Activated CD8-positive, alpha-beta T cell treated with anti-CD3 and anti-CD28 coated beads, Interleukin-2, amount 10 ng/mL, durations not matched to agents 7 days and 5 days (primary cell): ENCODE measurements around the gene RRAS. TPM values are rescaled to one million over a fixed set of nuclear protein-coding genes. Genes with fewer than 3 reads are reported as not detected.

Experiments
- ATAC-seq: fragments of 150-1000 bp; cut with Tn5 transposase; one replicate; pipeline ENCODE4 v1.10.0; 2021; ENCODE audit warnings: moderate library complexity
- CTCF ChIA-PET: fragments of 350-600 bp; sonication (Branson Sonifier 250); formaldehyde crosslinking; loops from one replicate; lab custom pipeline; 2021; ENCODE audit warnings: antibody characterized with exemption; lab: Charles Lee
- POLR2A ChIA-PET: fragments of 350-600 bp; sonication (Branson Sonifier 250); formaldehyde crosslinking; loops from one replicate; lab custom pipeline; 2021; ENCODE audit warnings: antibody characterized with exemption; lab: Charles Lee
- DNase-seq: peaks from one replicate; pipeline ENCODE4 v3.0.0-alpha.2; 2020
- H3K27ac Mint-ChIP-seq: one replicate; pipeline ENCODE4 v1.8.0; 2021; ENCODE audit warnings: mild to moderate bottlenecking, mixed read lengths
- H3K27me3 Mint-ChIP-seq: one replicate; pipeline ENCODE4 v1.8.0; 2021; ENCODE audit warnings: low read depth, mixed read lengths
- H3K36me3 Mint-ChIP-seq: one replicate; pipeline ENCODE4 v1.8.0; 2021; ENCODE audit warnings: low read depth, mixed read lengths
- H3K4me1 Mint-ChIP-seq: one replicate; pipeline ENCODE4 v1.8.0; 2021; ENCODE audit warnings: low read depth, mixed read lengths
- H3K4me3 Mint-ChIP-seq: one replicate; pipeline ENCODE4 v1.8.0; 2021; ENCODE audit warnings: mild to moderate bottlenecking, mixed read lengths
- H3K9me3 Mint-ChIP-seq: one replicate; pipeline ENCODE4 v1.8.0; 2022; ENCODE audit warnings: mixed read lengths; ENCODE audit not compliant: insufficient read depth
- total RNA-seq, 2 experiments: library from RNA; stranded (reverse); gene quantifications; one replicate each; pipeline ENCODE4 v1.2.3, GENCODE V29; 2021

RRAS gene
- total RNA-seq, 2 experiments from 2014 or later: 8.1 to 8.4 TPM

GRCh38 chr19:49676136-49676783 is 36.3 kb upstream of the RRAS start:
- peak overlapping the region; percentile 97 for H3K4me3 Mint-ChIP-seq
- no peak for ATAC-seq
- peaks cover 39% of the 10 kb centered on the region for H3K4me1 Mint-ChIP-seq
- H3K27me3 Mint-ChIP-seq: no peaks in the 10 kb centered on the region
- CTCF ChIA-PET: interaction anchor here (0.6 to 4.9 kb wide), 20 partner anchors 9 to 1465 kb away, joined by 3 to 45 read pairs (median 5); partner anchors contain the start of genes BCL2L12, IRF3, NOSIP and PRR12
- DNase-seq: peak; percentile 81
- peaks cover 15% of the 10 kb centered on the region for H3K36me3 Mint-ChIP-seq
- H3K9me3 Mint-ChIP-seq: no peaks in the 10 kb centered on the region
- peak overlapping the region; percentile 100 for H3K27ac Mint-ChIP-seq
- POLR2A ChIA-PET: interaction anchor here (0.6 to 4.4 kb wide), 10 partner anchors 12 to 343 kb away, joined by 3 to 24 read pairs (median 6); partner anchors contain the start of genes BCL2L12, IRF3, NOSIP and PRR12

GRCh38 chr19:49672131-49672919 is 32.4 kb upstream of the RRAS start:
- no peaks in the 10 kb centered on the region for H3K27me3 Mint-ChIP-seq
- peak overlapping the region; percentile 16 for H3K27ac Mint-ChIP-seq
- ATAC-seq (no peak), DNase-seq (peak; percentile 81)
- no peaks in the 10 kb centered on the region for H3K9me3 Mint-ChIP-seq
- ChIA-PET POLR2A (interaction anchor here (0.8 to 1.4 kb wide), 2 partner anchors 95 to 168 kb away, joined by 3 read pairs; partner anchors contain the start of gene AP2A1), CTCF (interaction anchor here (0.7 to 3.2 kb wide), 15 partner anchors 9 to 169 kb away, joined by 3 to 17 read pairs (median 4); partner anchors contain the start of genes NOSIP and RRAS)
- no peak overlapping the region for H3K4me3 Mint-ChIP-seq
- peaks cover 21% of the 10 kb centered on the region for H3K36me3 Mint-ChIP-seq
- H3K4me1 Mint-ChIP-seq: peaks cover 17% of the 10 kb centered on the region

- peaks cover 25% of the 10 kb centered on the region for H3K4me1 Mint-ChIP-seq
- DNase-seq (no peak), ATAC-seq (no peak)
- H3K36me3 Mint-ChIP-seq: peaks cover 28% of the 10 kb centered on the region
- ChIA-PET CTCF (no interaction called here), POLR2A (interaction anchor here (0.5 kb wide), 1 partner anchor 122 kb away, joined by 4 read pairs; no protein-coding TSS in a partner anchor)
- no peaks in the 10 kb centered on the region for H3K27me3 Mint-ChIP-seq
- H3K27ac Mint-ChIP-seq: no peak overlapping the region
- no peaks in the 10 kb centered on the region for H3K9me3 Mint-ChIP-seq
- no peak overlapping the region for H3K4me3 Mint-ChIP-seq
Observed at GRCh38 chr19:49669516-49669915, 29.6 kb upstream of the RRAS start.

GRCh38 chr19:49667473-49667872 is 27.5 kb upstream of the RRAS start:
- peak overlapping the region; percentile 92 for H3K27ac Mint-ChIP-seq
- ATAC-seq: no peak
- CTCF ChIA-PET: interaction anchor here (1.2 to 1.4 kb wide), 2 partner anchors 9 to 13 kb away, joined by 4 to 5 read pairs; no protein-coding TSS in a partner anchor

GRCh38 chr19:49666120-49666444 is 26.1 kb upstream of the RRAS start:
- CTCF ChIA-PET: interaction anchor here (1.7 to 3.2 kb wide), 2 partner anchors 11 to 15 kb away, joined by 5 to 33 read pairs; partner anchors contain the start of gene PRMT1
- ATAC-seq (no peak), DNase-seq (no peak)
- peaks cover 35% of the 10 kb centered on the region for H3K4me1 Mint-ChIP-seq
- H3K36me3 Mint-ChIP-seq: peaks cover 49% of the 10 kb centered on the region
- H3K4me3 Mint-ChIP-seq: peak overlapping the region; percentile 94
- POLR2A ChIA-PET: interaction anchor here (0.8 to 4.3 kb wide), 6 partner anchors 10 to 86 kb away, joined by 3 to 38 read pairs (median 5); partner anchors contain the start of genes NOSIP, PRMT1, PRRG2 and RRAS
- H3K27ac Mint-ChIP-seq: peak overlapping the region; percentile 92
- H3K9me3 Mint-ChIP-seq: no peaks in the 10 kb centered on the region
- no peaks in the 10 kb centered on the region for H3K27me3 Mint-ChIP-seq

More at GRCh38 chr19:49667473-49667872, 27.5 kb upstream of the RRAS start:
- Mint-ChIP-seq H3K9me3 (no peaks in the 10 kb centered on the region), H3K27me3 (no peaks in the 10 kb centered on the region), H3K4me3 (peak overlapping the region; percentile 94), H3K36me3 (peaks cover 40% of the 10 kb centered on the region), H3K4me1 (peaks cover 42% of the 10 kb centered on the region)
- POLR2A ChIA-PET: interaction anchor here (4.3 kb wide), 1 partner anchor 26 kb away, joined by 38 read pairs; the partner anchor contains the start of genes RRAS and SCAF1
- no peak for DNase-seq

- DNase-seq (peak; percentile 99), ATAC-seq (peak; percentile 87)
- H3K36me3 Mint-ChIP-seq: peaks cover 50% of the 10 kb centered on the region
- peak within 1 kb of the TSS; percentile 92 for H3K27ac Mint-ChIP-seq
- H3K4me1 Mint-ChIP-seq: peaks cover 35% of the 10 kb centered on the region
- peak within 1 kb of the TSS; percentile 94 for H3K4me3 Mint-ChIP-seq
- ChIA-PET CTCF (interaction anchor here (1.7 to 3.2 kb wide), 2 partner anchors 12 to 15 kb away, joined by 5 to 33 read pairs; partner anchors contain the start of gene PRMT1), POLR2A (interaction anchor here (0.8 to 4.3 kb wide), 6 partner anchors 9 to 85 kb away, joined by 3 to 38 read pairs (median 5); partner anchors contain the start of genes NOSIP, PRMT1, PRRG2 and RRAS)
- no peaks in the 10 kb centered on the region for H3K9me3 Mint-ChIP-seq
- no peaks in the 10 kb centered on the region for H3K27me3 Mint-ChIP-seq
Observed at GRCh38 chr19:49665351-49666119, 25.6 kb upstream of the RRAS start, which contains the start of the genes BCL2L12 and IRF3. BCL2L12 (plus strand) TSS chr19:49665933; CDS start chr19:49666693, 760 bp downstream. IRF3 (minus strand) TSS chr19:49665857; CDS start chr19:49664838, 1,019 bp downstream.

- H3K4me3 Mint-ChIP-seq: peak overlapping the region; percentile 94
- no peaks in the 10 kb centered on the region for H3K27me3 Mint-ChIP-seq
- POLR2A ChIA-PET: interaction anchor here (0.8 to 4.3 kb wide), 6 partner anchors 9 to 84 kb away, joined by 3 to 38 read pairs (median 5); partner anchors contain the start of genes NOSIP, PRMT1, PRRG2 and RRAS
- H3K9me3 Mint-ChIP-seq: no peaks in the 10 kb centered on the region
- ATAC-seq: peak; percentile 0
- H3K4me1 Mint-ChIP-seq: peaks cover 35% of the 10 kb centered on the region
- H3K36me3 Mint-ChIP-seq: peaks cover 55% of the 10 kb centered on the region
- no peak for DNase-seq
- CTCF ChIA-PET: interaction anchor here (1.0 to 3.2 kb wide), 5 partner anchors 9 to 22 kb away, joined by 3 to 33 read pairs (median 5); partner anchors contain the start of genes PRMT1 and SCAF1
- peak overlapping the region; percentile 92 for H3K27ac Mint-ChIP-seq
Observed at GRCh38 chr19:49665036-49665350, 25.1 kb upstream of the RRAS start.

GRCh38 chr19:49664171-49665035 is 24.5 kb upstream of the RRAS start:
- ATAC-seq (peak; percentile 68), DNase-seq (peak; percentile 93)
- POLR2A ChIA-PET: interaction anchor here (0.9 to 4.3 kb wide), 7 partner anchors 8 to 84 kb away, joined by 3 to 38 read pairs (median 5); partner anchors contain the start of genes NOSIP, PRMT1, PRR12 and PRRG2
- Mint-ChIP-seq H3K9me3 (no peaks in the 10 kb centered on the region), H3K27ac (peak overlapping the region; percentile 92), H3K4me3 (peak overlapping the region; percentile 94), H3K4me1 (peaks cover 35% of the 10 kb centered on the region), H3K36me3 (peaks cover 55% of the 10 kb centered on the region), H3K27me3 (no peaks in the 10 kb centered on the region)
- CTCF ChIA-PET: interaction anchor here (0.7 to 3.2 kb wide), 7 partner anchors 8 to 212 kb away, joined by 3 to 33 read pairs (median 3); partner anchors contain the start of genes ALDH16A1, PRMT1 and SCAF1

GRCh38 chr19:49663224-49663623 is 23.3 kb upstream of the RRAS start:
- CTCF ChIA-PET: interaction anchor here (0.7 to 3.2 kb wide), 4 partner anchors 14 to 210 kb away, joined by 3 to 33 read pairs (median 7); partner anchors contain the start of genes ALDH16A1, PRMT1 and SCAF1

More at GRCh38 chr19:49663224-49663623, 23.3 kb upstream of the RRAS start:
- POLR2A ChIA-PET: interaction anchor here (1.5 to 4.3 kb wide), 3 partner anchors 8 to 21 kb away, joined by 8 to 38 read pairs (median 24); partner anchors contain the start of genes PRMT1, RRAS and SCAF1
- Mint-ChIP-seq H3K4me3 (peak overlapping the region; percentile 94), H3K27me3 (no peaks in the 10 kb centered on the region), H3K4me1 (peaks cover 35% of the 10 kb centered on the region), H3K36me3 (peaks cover 57% of the 10 kb centered on the region), H3K9me3 (no peaks in the 10 kb centered on the region), H3K27ac (peak overlapping the region; percentile 92)
- ATAC-seq: no peak
- no peak for DNase-seq
